ENCODE results near the gene MMP2.

GRCh38 chr16:55447231-55447630 is 31.8 kb upstream of the MMP2 start:
- TF ChIP-seq, protein P1, sequence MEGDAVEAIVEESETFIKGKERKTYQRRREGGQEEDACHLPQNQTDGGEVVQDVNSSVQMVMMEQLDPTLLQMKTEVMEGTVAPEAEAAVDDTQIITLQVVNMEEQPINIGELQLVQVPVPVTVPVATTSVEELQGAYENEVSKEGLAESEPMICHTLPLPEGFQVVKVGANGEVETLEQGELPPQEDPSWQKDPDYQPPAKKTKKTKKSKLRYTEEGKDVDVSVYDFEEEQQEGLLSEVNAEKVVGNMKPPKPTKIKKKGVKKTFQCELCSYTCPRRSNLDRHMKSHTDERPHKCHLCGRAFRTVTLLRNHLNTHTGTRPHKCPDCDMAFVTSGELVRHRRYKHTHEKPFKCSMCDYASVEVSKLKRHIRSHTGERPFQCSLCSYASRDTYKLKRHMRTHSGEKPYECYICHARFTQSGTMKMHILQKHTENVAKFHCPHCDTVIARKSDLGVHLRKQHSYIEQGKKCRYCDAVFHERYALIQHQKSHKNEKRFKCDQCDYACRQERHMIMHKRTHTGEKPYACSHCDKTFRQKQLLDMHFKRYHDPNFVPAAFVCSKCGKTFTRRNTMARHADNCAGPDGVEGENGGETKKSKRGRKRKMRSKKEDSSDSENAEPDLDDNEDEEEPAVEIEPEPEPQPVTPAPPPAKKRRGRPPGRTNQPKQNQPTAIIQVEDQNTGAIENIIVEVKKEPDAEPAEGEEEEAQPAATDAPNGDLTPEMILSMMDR (IDR thresholded peaks at IDR 0.05): no peak
- TF ChIP-seq POLR2A (IDR thresholded peaks at IDR 0.05): no peak
